HCT116 (cell line): ENCODE data around the gene PPEF2. TPM values are rescaled to one million over a fixed set of nuclear protein-coding genes. Genes with fewer than 3 reads are reported as not detected.
A peak's percentile ranks its signal among the peaks of the same experiment; 100 is the strongest.

Experiments
- ATAC-seq: fragments of 200-7000 bp; cut with Tn5 transposase; 2 replicates; pipeline ENCODE4 v1.9.1; 2020; ENCODE audit warnings: mild to moderate bottlenecking, moderate library complexity
- Bru-seq: library from RNA; stranded (reverse); fragments of 400-500 nt; gene quantifications from one replicate; lab custom pipeline; 2021; lab: Mats Ljungman, UMichigan
- BruChase-seq, 2 experiments: library from RNA; stranded (reverse); fragments of 400-500 nt; gene quantifications; one replicate each; lab custom pipeline; 2021; lab: Mats Ljungman, UMichigan
- BruUV-seq: library from RNA; stranded (reverse); fragments of 400-500 nt; replicated peaks from 2 replicates; lab custom pipeline; 2021; lab: Mats Ljungman, UMichigan
- CTCF ChIA-PET: fragments of 300-600 bp; sonication (Branson Sonifier 250); formaldehyde crosslinking; loops from one replicate; lab custom pipeline; 2021; ENCODE audit warnings: antibody characterized with exemption; lab: Charles Lee
- POLR2A ChIA-PET: fragments of 300-600, 350-600 bp; sonication (Branson Sonifier 250); formaldehyde crosslinking; loops from one replicate; lab custom pipeline; 2021; ENCODE audit warnings: antibody characterized with exemption; lab: Charles Lee
- RAD21 ChIA-PET, 2 experiments: fragments of 300-600 bp; sonication (Branson Sonifier 250); formaldehyde crosslinking; loops; one replicate each; lab custom pipeline; 2023; ENCODE audit warnings: low total read pairs in 2 of 2; ENCODE audit not compliant: uncharacterized antibody in 2 of 2, unreplicated experiment in 2 of 2, low non-redundant PET in 1 of 2; lab: Charles Lee
- DNase-seq: peaks from one replicate; pipeline ENCODE4 v3.0.0-alpha.2; 2010; ENCODE audit warnings: low read depth, low spot score
- H2AFZ ChIP-seq: fragments of 200-600 bp; shearing (Covaris generic), sonication (generic); 2 replicates; pipeline ENCODE4 v1.6.1; 2017; ENCODE audit warnings: low read depth, mixed run types, mixed read lengths, antibody characterized with exemption, low read length; ENCODE audit not compliant: poor library complexity, severe bottlenecking
- H3K27ac ChIP-seq: 2 replicates; pipeline ENCODE4 v1.5.1; 2012; ENCODE audit warnings: low read depth, low read length
- H3K27me3 ChIP-seq: fragments of 200-600 bp; sonication (generic); 2 replicates; pipeline ENCODE4 v1.6.1; 2016; ENCODE audit warnings: mixed run types, low read length, mixed read lengths; ENCODE audit not compliant: insufficient read depth
- H3K36me3 ChIP-seq, 2 experiments: fragments of 200-500 bp in 1 of 2; fragments of 200-600 bp in 1 of 2; sonication (Bioruptor generic) in 1 of 2; sonication (generic) in 1 of 2; 2 replicates each; pipeline versions ENCODE4 v1.5.1 to v1.6.1; 2014 to 2016; ENCODE audit warnings: low read length in 2 of 2, inconsistent platforms in 1 of 2, mixed read lengths in 1 of 2, mixed run types in 1 of 2; ENCODE audit not compliant: insufficient read depth in 2 of 2, control insufficient read depth in 1 of 2
- H3K4me1 ChIP-seq, 2 experiments: fragments of 200-600 bp in 1 of 2; sonication (generic) in 1 of 2; 2 replicates each; pipeline versions ENCODE4 v1.5.1 to v1.6.1; 2012 to 2017; ENCODE audit warnings: low read length in 2 of 2, inconsistent platforms in 1 of 2, mild to moderate bottlenecking in 1 of 2, mixed read lengths in 1 of 2, mixed run types in 1 of 2, moderate library complexity in 1 of 2; ENCODE audit not compliant: insufficient read depth in 2 of 2, control insufficient read depth in 1 of 2
- H3K4me2 ChIP-seq: fragments of 200-600 bp; sonication (generic); 2 replicates; pipeline ENCODE4 v1.6.1; 2017; ENCODE audit warnings: mixed run types, low read length, mixed read lengths
- H3K4me3 ChIP-seq, 2 experiments: fragments of 200-600 bp in 1 of 2; sonication (generic) in 1 of 2; replicated peaks in 1 of 2; 2 replicates each; pipeline ENCODE4 v1.5.1; 2011 to 2016; ENCODE audit warnings: low read length in 2 of 2, control low read depth in 1 of 2, low read depth in 1 of 2, mild to moderate bottlenecking in 1 of 2, mixed read lengths in 1 of 2, mixed run types in 1 of 2
- H3K79me2 ChIP-seq: fragments of 200-600 bp; sonication (generic); 2 replicates; pipeline ENCODE4 v1.6.1; 2017; ENCODE audit warnings: mild to moderate bottlenecking, mixed run types, low read length, moderate library complexity, mixed read lengths; ENCODE audit not compliant: insufficient read depth
- H3K9ac ChIP-seq: fragments of 200-600 bp; sonication (generic); 2 replicates; pipeline ENCODE4 v1.6.1; 2016; ENCODE audit warnings: low read length, mixed read lengths
- H3K9me2 ChIP-seq: fragments of 200-600 bp; sonication (generic), shearing (Covaris generic); 2 replicates; pipeline ENCODE4 v1.6.1; 2017; ENCODE audit warnings: mixed run types, mild to moderate bottlenecking, moderate library complexity; ENCODE audit not compliant: insufficient read depth
- H3K9me3 ChIP-seq, 2 experiments: fragments of 200-500 bp in 1 of 2; fragments of 200-600 bp in 1 of 2; sonication (Bioruptor generic) in 1 of 2; sonication (generic) in 1 of 2; 2 replicates each; pipeline ENCODE4 v1.6.1; 2014 to 2017; ENCODE audit warnings: low read length in 2 of 2, mixed read lengths in 2 of 2, inconsistent platforms in 1 of 2, low read depth in 1 of 2, mild to moderate bottlenecking in 1 of 2, mixed run types in 1 of 2, moderate library complexity in 1 of 2; ENCODE audit not compliant: control insufficient read depth in 1 of 2, insufficient read depth in 1 of 2
- H4K20me1 ChIP-seq: fragments of 200-600 bp; sonication (generic), shearing (Covaris generic); 2 replicates; pipeline ENCODE4 v1.6.1; 2017; ENCODE audit warnings: mixed run types, mild to moderate bottlenecking, moderate library complexity; ENCODE audit not compliant: insufficient read depth
- ATF3 ChIP-seq: IDR thresholded peaks from 2 replicates; pipeline ENCODE4 v1.6.1; 2012
- CBX3 ChIP-seq: IDR thresholded peaks from 2 replicates; pipeline ENCODE4 v1.6.1; 2012; ENCODE audit warnings: low read depth
- CEBPB ChIP-seq: IDR thresholded peaks from 2 replicates; pipeline ENCODE4 v1.6.1; 2012; ENCODE audit warnings: low read depth
- EGR1 ChIP-seq: IDR thresholded peaks from 2 replicates; pipeline ENCODE4 v1.6.1; 2012; ENCODE audit warnings: low read depth
- ELF1 ChIP-seq: IDR thresholded peaks from 2 replicates; pipeline ENCODE4 v1.6.1; 2012; ENCODE audit warnings: low read depth, borderline replicate concordance
- EZH2 ChIP-seq: fragments of 200-600 bp; sonication (generic); IDR thresholded peaks from 2 replicates; pipeline ENCODE4 v1.6.1; 2017; ENCODE audit warnings: antibody characterized with exemption, mixed run types
- EZH2phosphoT487 ChIP-seq: fragments of 200-600 bp; IDR thresholded peaks from 2 replicates; pipeline ENCODE4 v1.6.1; 2018; ENCODE audit warnings: antibody characterized with exemption, borderline replicate concordance
- FOSL1 ChIP-seq: IDR thresholded peaks from 2 replicates; pipeline ENCODE4 v1.6.1; 2012; ENCODE audit warnings: low read depth
- JUND ChIP-seq: IDR thresholded peaks from 2 replicates; pipeline ENCODE4 v1.6.1; 2012
- MAX ChIP-seq: IDR thresholded peaks from 2 replicates; pipeline ENCODE4 v1.6.1; 2012
- POLR2AphosphoS5 ChIP-seq: IDR thresholded peaks from 2 replicates; pipeline ENCODE4 v1.6.1; 2011; ENCODE audit warnings: mild to moderate bottlenecking, low read depth, low read length, moderate library complexity
- RAD21 ChIP-seq: IDR thresholded peaks from 2 replicates; pipeline ENCODE4 v1.6.1; 2012; ENCODE audit warnings: low read depth, mild to moderate bottlenecking
- REST ChIP-seq: IDR thresholded peaks from 2 replicates; pipeline ENCODE4 v1.6.1; 2012; ENCODE audit warnings: low read depth
- SIN3A ChIP-seq: IDR thresholded peaks from 2 replicates; pipeline ENCODE4 v1.6.1; 2012; ENCODE audit warnings: low read depth
- SP1 ChIP-seq: IDR thresholded peaks from 2 replicates; pipeline ENCODE4 v1.6.1; 2012; ENCODE audit warnings: low read depth
- SRF ChIP-seq: IDR thresholded peaks from 2 replicates; pipeline ENCODE4 v1.6.1; 2012; ENCODE audit warnings: low read depth
- TCF7L2 ChIP-seq: IDR thresholded peaks from 2 replicates; pipeline ENCODE4 v1.7.0; 2011; ENCODE audit warnings: borderline replicate concordance, inconsistent platforms; ENCODE audit not compliant: insufficient read depth, insufficient read length; ENCODE audit errors: extremely low read depth
- YY1 ChIP-seq: IDR thresholded peaks from 2 replicates; pipeline ENCODE4 v1.6.1; 2011; ENCODE audit warnings: low read length, low read depth, moderate library complexity, mild to moderate bottlenecking; ENCODE audit not compliant: insufficient replicate concordance; ENCODE audit errors: extremely low read depth
- ZNF274 ChIP-seq: fragments of 200-500 bp; sonication (Bioruptor generic); IDR thresholded peaks from 2 replicates; pipeline ENCODE4 v1.6.1; 2014; ENCODE audit warnings: mild to moderate bottlenecking, low read depth, low read length, inconsistent platforms
- intact Hi-C: fragments of 100-400 bp; cut with micrococcal nuclease; formaldehyde crosslinking; loops from 2 replicates; pipeline ENCODE4 v1.10.0; 2022
- long read RNA-seq: library from polyadenylated mRNA; unstranded; transcript quantifications from one replicate; pipeline ENCODE4 v2.0.0, GENCODE V29; 2021; ENCODE audit not compliant: unreplicated experiment
- polyA plus RNA-seq: library from polyadenylated mRNA; unstranded; fragments of >200 nt; gene quantifications from 2 replicates; pipeline ENCODE4 v1.2.1, GENCODE V29; 2012; ENCODE audit warnings: missing spikeins
- total RNA-seq: library from RNA; stranded (reverse); gene quantifications from one replicate; pipeline ENCODE4 v1.2.1, GENCODE V29; 2021; ENCODE audit not compliant: unreplicated experiment
- TF ChIP-seq, protein P1 (sequence below): IDR thresholded peaks from 2 replicates; pipeline ENCODE4 v1.6.1; 2011; ENCODE audit warnings: mild to moderate bottlenecking, low read length, moderate library complexity; ENCODE audit not compliant: insufficient replicate concordance; ENCODE audit errors: extremely low read depth

Gene PPEF2, protein sequence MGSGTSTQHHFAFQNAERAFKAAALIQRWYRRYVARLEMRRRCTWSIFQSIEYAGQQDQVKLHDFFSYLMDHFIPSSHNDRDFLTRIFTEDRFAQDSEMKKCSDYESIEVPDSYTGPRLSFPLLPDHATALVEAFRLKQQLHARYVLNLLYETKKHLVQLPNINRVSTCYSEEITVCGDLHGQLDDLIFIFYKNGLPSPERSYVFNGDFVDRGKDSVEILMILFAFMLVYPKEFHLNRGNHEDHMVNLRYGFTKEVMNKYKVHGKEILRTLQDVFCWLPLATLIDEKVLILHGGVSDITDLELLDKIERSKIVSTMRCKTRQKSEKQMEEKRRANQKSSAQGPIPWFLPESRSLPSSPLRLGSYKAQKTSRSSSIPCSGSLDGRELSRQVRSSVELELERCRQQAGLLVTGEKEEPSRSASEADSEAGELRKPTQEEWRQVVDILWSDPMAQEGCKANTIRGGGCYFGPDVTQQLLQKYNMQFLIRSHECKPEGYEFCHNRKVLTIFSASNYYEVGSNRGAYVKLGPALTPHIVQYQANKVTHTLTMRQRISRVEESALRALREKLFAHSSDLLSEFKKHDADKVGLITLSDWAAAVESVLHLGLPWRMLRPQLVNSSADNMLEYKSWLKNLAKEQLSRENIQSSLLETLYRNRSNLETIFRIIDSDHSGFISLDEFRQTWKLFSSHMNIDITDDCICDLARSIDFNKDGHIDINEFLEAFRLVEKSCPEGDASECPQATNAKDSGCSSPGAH
- total RNA-seq: not detected
- not detected in 2 replicates for polyA plus RNA-seq
- percentile 11 among the genes with signal in this experiment for Bru-seq, nascent RNA
- percentile 24 among the genes with signal in this experiment for BruChase-seq, experiment 1, labeled RNA remaining after a 6-hour chase
- percentile 13 among the genes with signal in this experiment for BruChase-seq, experiment 2, labeled RNA remaining after a 2-hour chase
- long read RNA-seq: 0 reads

- CTCF ChIA-PET: interaction anchor here (2.2 kb wide), 1 partner anchor 14 kb away, joined by 5 read pairs; no protein-coding TSS in a partner anchor
- H3K9me3 ChIP-seq: no peaks in the 10 kb centered on the region
- H3K9ac ChIP-seq: no peak within 1 kb of the TSS
- H3K4me3 ChIP-seq: no peak within 1 kb of the TSS
- no peak for DNase-seq
- H3K79me2 ChIP-seq: no peaks in the 10 kb centered on the region
- TF ChIP-seq JUND (no peak), EGR1 (no peak), REST (no peak), ATF3 (no peak), ELF1 (no peak), ZNF274 (no peak), CBX3 (no peak), RAD21 (no peak), POLR2AphosphoS5 (no peak), SIN3A (no peak), TCF7L2 (no peak), SRF (no peak), CEBPB (no peak), EZH2phosphoT487 (no peak), SP1 (no peak), MAX (no peak), YY1 (no peak), FOSL1 (no peak), EZH2 (no peak)
- TF ChIP-seq, protein P1, sequence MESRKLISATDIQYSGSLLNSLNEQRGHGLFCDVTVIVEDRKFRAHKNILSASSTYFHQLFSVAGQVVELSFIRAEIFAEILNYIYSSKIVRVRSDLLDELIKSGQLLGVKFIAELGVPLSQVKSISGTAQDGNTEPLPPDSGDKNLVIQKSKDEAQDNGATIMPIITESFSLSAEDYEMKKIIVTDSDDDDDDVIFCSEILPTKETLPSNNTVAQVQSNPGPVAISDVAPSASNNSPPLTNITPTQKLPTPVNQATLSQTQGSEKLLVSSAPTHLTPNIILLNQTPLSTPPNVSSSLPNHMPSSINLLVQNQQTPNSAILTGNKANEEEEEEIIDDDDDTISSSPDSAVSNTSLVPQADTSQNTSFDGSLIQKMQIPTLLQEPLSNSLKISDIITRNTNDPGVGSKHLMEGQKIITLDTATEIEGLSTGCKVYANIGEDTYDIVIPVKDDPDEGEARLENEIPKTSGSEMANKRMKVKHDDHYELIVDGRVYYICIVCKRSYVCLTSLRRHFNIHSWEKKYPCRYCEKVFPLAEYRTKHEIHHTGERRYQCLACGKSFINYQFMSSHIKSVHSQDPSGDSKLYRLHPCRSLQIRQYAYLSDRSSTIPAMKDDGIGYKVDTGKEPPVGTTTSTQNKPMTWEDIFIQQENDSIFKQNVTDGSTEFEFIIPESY: no peak
- H3K9me2 ChIP-seq: no peaks in the 10 kb centered on the region
- H4K20me1 ChIP-seq: no peaks in the 10 kb centered on the region
- no peak within 1 kb of the TSS for H3K27ac ChIP-seq
- H3K36me3 ChIP-seq: no peaks in the 10 kb centered on the region
- no peak for ATAC-seq
- POLR2A ChIA-PET: no interaction called here
- intact Hi-C loops: loop anchor here (5.0 kb wide), 1 partner anchor 160 kb away; no protein-coding TSS in a partner anchor
- BruUV-seq: no TSS peak
- no peak within 1 kb of the TSS for H2AFZ ChIP-seq
- no peaks in the 10 kb centered on the region for H3K4me1 ChIP-seq
- no peaks in the 10 kb centered on the region for H3K27me3 ChIP-seq
- RAD21 ChIA-PET: no interaction called here
- no peak within 1 kb of the TSS for H3K4me2 ChIP-seq
Observed at GRCh38 chr4:75902352-75902751, at the start of gene PPEF2. Gene PPEF2, minus strand, starts transcription at chr4:75902452. Its CDS starts 6,127 bp downstream, at chr4:75896325.
